IPS-15b (cell line): Measurements from ENCODE around the gene DVL2.

Source experiments
- H3K27me3 ChIP-seq: one replicate; pipeline ENCODE4 v1.6.1; 2013; ENCODE audit warnings: low read length; ENCODE audit not compliant: control insufficient read depth, insufficient read depth
- H3K36me3 ChIP-seq: one replicate; pipeline ENCODE4 v1.6.1; 2013; ENCODE audit warnings: low read length; ENCODE audit not compliant: control insufficient read depth, insufficient read depth
- H3K4me1 ChIP-seq: one replicate; pipeline ENCODE4 v1.6.1; 2013; ENCODE audit warnings: mild to moderate bottlenecking, low read length; ENCODE audit not compliant: control insufficient read depth, insufficient read depth
- H3K4me3 ChIP-seq: one replicate; pipeline ENCODE4 v1.5.1; 2013; ENCODE audit warnings: low read depth, low read length
- H3K9ac ChIP-seq: one replicate; pipeline ENCODE4 v1.6.1; 2013; ENCODE audit warnings: low read depth, mild to moderate bottlenecking, low read length
- H3K9me3 ChIP-seq: one replicate; pipeline ENCODE4 v1.6.1; 2013; ENCODE audit warnings: mild to moderate bottlenecking, low read length; ENCODE audit not compliant: control insufficient read depth, insufficient read depth

Gene DVL2

GRCh38 chr17:7213895-7214299, 20.4 kb downstream of the DVL2 start:
- no peaks in the 10 kb centered on the region for H3K36me3 ChIP-seq
- H3K4me1 ChIP-seq: peaks cover 19% of the 10 kb centered on the region
- H3K9me3 ChIP-seq: no peaks in the 10 kb centered on the region
- H3K9ac ChIP-seq: no peak overlapping the region
- H3K4me3 ChIP-seq: peak overlapping the region; percentile 56
- H3K27me3 ChIP-seq: no peaks in the 10 kb centered on the region

- peak overlapping the region; percentile 72 for H3K4me3 ChIP-seq
- peaks cover 21% of the 10 kb centered on the region for H3K4me1 ChIP-seq
- no peaks in the 10 kb centered on the region for H3K9me3 ChIP-seq
- no peak overlapping the region for H3K9ac ChIP-seq
- no peaks in the 10 kb centered on the region for H3K27me3 ChIP-seq
- no peaks in the 10 kb centered on the region for H3K36me3 ChIP-seq
Observed at GRCh38 chr17:7211491-7212273, 22.6 kb downstream of the DVL2 start.

- H3K4me3 ChIP-seq: peak overlapping the region; percentile 67
- no peaks in the 10 kb centered on the region for H3K27me3 ChIP-seq
- H3K4me1 ChIP-seq: peaks cover 18% of the 10 kb centered on the region
- peaks cover under 1% of the 10 kb centered on the region for H3K36me3 ChIP-seq
- H3K9me3 ChIP-seq: no peaks in the 10 kb centered on the region
- H3K9ac ChIP-seq: peak overlapping the region; percentile 37
Observed at GRCh38 chr17:7208754-7209460, 25.4 kb downstream of the DVL2 start.

- Histone ChIP-seq H3K4me1 (peaks cover 16% of the 10 kb centered on the region), H3K9me3 (no peaks in the 10 kb centered on the region), H3K4me3 (peak overlapping the region; percentile 67), H3K9ac (no peak overlapping the region), H3K27me3 (no peaks in the 10 kb centered on the region), H3K36me3 (peaks cover 8% of the 10 kb centered on the region)
Observed at GRCh38 chr17:7208027-7208571, 26.2 kb downstream of the DVL2 start.

- Histone ChIP-seq H3K9me3 (no peaks in the 10 kb centered on the region), H3K4me1 (peaks cover 15% of the 10 kb centered on the region), H3K4me3 (peak overlapping the region; percentile 67), H3K27me3 (no peaks in the 10 kb centered on the region), H3K9ac (no peak overlapping the region), H3K36me3 (peaks cover 16% of the 10 kb centered on the region)
Observed at GRCh38 chr17:7207120-7208001, 27.0 kb downstream of the DVL2 start.

GRCh38 chr17:7205561-7205960, 28.8 kb downstream of the DVL2 start:
- Histone ChIP-seq H3K9ac (no peak overlapping the region), H3K9me3 (no peaks in the 10 kb centered on the region), H3K36me3 (peaks cover 16% of the 10 kb centered on the region), H3K4me1 (peaks cover 9% of the 10 kb centered on the region), H3K27me3 (no peaks in the 10 kb centered on the region), H3K4me3 (peak overlapping the region; percentile 79)

- peak overlapping the region; percentile 79 for H3K4me3 ChIP-seq
- no peak overlapping the region for H3K9ac ChIP-seq
- no peaks in the 10 kb centered on the region for H3K27me3 ChIP-seq
- no peaks in the 10 kb centered on the region for H3K9me3 ChIP-seq
- peaks cover 7% of the 10 kb centered on the region for H3K4me1 ChIP-seq
- H3K36me3 ChIP-seq: peaks cover 16% of the 10 kb centered on the region
Observed at GRCh38 chr17:7204828-7205461, 29.4 kb downstream of the DVL2 start.

- no peak overlapping the region for H3K9ac ChIP-seq
- H3K4me3 ChIP-seq: peak overlapping the region; percentile 79
- H3K36me3 ChIP-seq: peaks cover 16% of the 10 kb centered on the region
- no peaks in the 10 kb centered on the region for H3K27me3 ChIP-seq
- peaks cover 7% of the 10 kb centered on the region for H3K4me1 ChIP-seq
- no peaks in the 10 kb centered on the region for H3K9me3 ChIP-seq
Observed at GRCh38 chr17:7204336-7204735, 30.0 kb downstream of the DVL2 start.

- H3K9ac ChIP-seq: no peak overlapping the region
- peaks cover 1% of the 10 kb centered on the region for H3K4me1 ChIP-seq
- H3K9me3 ChIP-seq: no peaks in the 10 kb centered on the region
- H3K27me3 ChIP-seq: no peaks in the 10 kb centered on the region
- peaks cover 21% of the 10 kb centered on the region for H3K36me3 ChIP-seq
- H3K4me3 ChIP-seq: no peak overlapping the region
Observed at GRCh38 chr17:7203391-7203790, 30.9 kb downstream of the DVL2 start.

GRCh38 chr17:7196651-7197401, 37.5 kb downstream of the DVL2 start:
- no peaks in the 10 kb centered on the region for H3K9me3 ChIP-seq
- H3K4me3 ChIP-seq: no peak overlapping the region
- peaks cover 43% of the 10 kb centered on the region for H3K36me3 ChIP-seq
- no peaks in the 10 kb centered on the region for H3K4me1 ChIP-seq
- H3K27me3 ChIP-seq: no peaks in the 10 kb centered on the region
- H3K9ac ChIP-seq: no peak overlapping the region
